HG03045 (cell line): Measurements from ENCODE around the gene ZPR1.
"Not testable (repeated sequence)": the region's sequence is repeated elsewhere in the genome, so short reads cannot be mapped to it uniquely, and the experiment has no call there.

ENCODE experiments used
- ATAC-seq: cut with Tn5 transposase; IDR thresholded peaks from one replicate; pipeline ENCODE4 v1.9.1; 2021; ENCODE audit warnings: mild to moderate bottlenecking, moderate library complexity; ENCODE audit not compliant: unreplicated experiment

ZPR1 gene

DNA sequence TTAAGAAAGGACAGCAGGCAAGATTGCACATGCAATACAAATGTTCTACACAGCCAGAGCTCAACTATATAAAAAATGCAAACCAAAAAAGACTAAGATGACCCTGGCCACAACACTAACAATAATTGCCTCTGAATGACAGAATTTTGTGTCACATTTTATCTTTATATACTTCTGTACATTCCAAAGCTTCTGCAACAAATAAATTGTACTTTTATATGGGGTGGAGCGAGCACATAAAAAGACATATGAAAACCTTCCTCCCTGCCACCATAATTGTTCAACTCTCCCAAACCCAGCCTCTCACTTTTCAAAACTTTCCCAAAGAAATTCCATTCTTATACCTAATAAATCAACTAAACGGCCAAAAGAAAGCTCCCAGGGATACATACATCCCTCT is 25.7 kb downstream of the ZPR1 start:
- no peak for ATAC-seq

DNA sequence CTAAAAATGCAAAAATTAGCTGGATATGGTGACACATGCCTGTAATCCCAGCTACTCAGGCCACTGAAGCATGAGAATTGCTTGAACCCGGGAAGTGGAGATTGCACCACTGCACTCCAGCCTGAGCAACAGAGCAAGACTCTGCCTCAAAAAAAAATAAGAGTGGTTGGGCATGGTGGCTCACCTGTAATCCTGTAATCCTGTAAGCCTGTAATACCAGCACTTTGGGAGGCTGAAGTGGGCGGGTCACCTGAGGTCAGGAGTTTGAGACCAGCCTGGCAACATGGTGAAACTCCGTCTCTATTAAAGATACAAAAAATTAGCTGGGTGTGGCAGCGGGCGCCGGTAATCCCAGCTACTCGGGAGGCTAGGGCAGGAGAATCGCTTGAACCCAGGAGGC is 31.8 kb downstream of the ZPR1 start:
- not testable (repeated sequence) for ATAC-seq

DNA sequence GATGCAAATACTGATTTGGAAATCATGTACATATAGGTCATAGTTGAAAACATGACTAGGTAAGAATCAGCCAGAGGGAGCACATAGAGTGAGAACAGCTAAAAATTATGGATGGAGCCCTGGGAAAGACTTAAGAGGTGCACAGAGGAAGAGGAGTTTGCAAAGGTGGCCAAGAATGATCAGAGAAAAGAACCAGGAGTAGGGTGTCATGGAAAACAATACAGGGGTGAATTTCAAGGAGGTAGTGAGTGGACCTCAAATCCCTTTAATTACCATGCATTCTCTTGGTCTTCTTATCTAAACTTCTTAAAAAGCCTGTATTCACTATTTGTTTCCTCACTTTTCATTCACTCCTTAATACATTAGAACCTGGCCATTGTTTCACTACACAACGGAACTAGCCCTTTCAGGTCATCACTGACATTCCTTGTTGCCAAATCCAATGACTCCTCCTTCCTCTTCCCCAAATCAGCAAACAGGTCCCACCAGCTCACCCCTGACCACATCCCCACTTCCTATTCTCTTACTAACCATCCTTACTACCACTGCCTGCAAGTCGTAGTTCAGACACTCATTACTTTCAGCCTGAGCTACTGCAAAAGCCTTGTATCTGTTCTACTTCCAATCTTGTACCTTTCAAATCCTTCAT is 37.6 kb downstream of the ZPR1 start:
- no peak for ATAC-seq

DNA sequence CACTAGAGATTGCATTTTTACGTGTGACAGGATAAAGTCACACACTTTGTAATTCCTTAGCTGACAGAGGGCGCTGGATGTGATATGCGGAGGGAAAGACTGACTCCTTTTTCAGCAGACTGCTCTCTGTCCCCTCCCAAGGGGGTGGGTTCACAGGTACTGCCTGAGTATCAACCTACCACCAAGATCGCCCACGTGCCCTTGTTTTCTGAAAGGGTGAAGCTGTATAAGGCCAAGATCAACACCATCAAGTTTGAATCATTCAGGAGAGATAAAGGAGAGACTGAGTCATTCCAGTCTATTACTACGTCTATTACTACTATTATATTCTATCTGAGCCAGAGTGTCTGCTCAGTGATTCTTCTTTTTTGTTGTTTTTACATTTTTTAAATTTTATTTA is 45.7 kb downstream of the ZPR1 start:
- ATAC-seq = no peak

DNA sequence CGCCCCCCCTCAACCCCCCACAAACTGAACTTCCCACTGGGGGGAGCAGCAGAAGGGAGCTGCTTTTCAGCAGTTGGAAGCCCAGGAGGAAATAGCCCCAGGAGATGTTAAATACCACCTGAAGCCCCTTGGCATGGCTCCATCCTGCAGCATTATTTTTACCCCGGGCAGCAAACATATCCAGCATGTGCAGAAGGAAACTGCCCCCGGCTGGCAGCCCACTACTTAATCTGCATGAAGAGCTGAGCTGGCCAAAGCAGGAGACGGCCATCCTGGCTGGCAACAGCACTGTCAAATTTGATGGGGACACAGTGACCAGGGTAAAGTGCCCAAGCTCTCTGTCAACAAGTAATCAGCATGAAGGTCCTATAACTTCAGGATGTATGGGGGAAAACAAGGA is 47.1 kb downstream of the ZPR1 start:
- ATAC-seq = no peak

DNA sequence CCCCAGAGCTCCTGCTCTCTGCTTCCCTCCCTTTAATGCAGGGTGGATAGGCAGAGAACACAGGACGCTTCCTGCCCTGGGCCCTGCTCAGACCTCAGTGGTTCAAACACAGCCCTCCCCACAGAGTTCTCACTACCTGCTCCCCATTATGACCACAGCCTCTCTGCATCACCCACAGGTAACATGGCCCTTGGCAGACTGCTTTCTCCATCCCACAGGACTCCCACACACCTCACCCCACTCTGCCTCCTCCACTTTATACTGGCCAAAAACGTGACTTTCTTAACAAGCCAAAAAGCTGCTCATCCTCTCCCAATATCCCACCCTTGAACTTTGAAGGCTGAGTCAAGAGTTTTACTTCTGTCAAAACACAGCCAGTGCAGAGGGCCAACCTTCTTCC is 48.8 kb downstream of the ZPR1 start:
- no peak for ATAC-seq

DNA sequence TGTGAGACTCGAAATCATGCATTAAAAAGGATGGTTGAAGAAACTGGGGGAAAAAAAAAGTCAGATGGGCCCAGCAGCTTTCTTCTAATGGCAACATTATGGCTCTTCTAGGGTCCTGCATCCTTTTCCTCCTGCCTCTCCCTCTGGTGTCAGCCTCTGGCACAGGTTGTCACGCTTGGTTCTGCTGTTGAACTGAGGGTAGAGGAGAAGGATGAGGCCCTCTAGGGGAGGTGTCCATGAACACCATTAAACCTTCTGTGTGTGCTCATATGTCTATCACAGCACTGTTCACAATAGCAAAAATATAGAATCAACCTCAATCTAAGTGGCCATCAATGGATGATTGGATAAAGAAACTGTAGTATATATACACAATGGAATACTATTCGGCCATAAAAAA is 51.1 kb downstream of the ZPR1 start:
- no peak for ATAC-seq

DNA sequence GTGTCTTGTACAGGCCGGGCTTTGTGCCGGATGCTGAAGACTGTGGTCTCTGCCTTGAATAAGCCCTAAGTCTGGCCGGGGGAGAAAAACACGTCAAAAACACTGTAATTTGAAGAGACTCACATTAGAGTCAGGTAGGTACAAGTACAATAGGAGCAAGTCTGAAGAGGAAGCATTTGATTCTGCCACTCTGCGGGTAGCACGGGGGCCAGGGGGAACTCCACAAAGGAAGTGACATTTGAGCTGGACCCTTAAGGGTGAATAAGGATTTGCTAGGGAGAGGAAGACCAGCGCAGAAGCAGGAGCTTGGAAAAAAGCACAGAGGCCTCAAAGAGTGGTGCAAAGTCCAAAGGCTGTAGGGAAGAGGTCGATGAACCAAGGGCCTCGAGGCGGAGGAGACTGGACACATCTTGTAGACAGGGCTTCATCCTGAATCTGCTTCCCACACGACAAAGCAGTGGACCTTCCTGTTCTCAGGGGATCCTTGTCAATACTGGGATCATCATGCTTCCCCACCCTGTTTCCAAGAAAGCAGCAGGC is 53.8 kb downstream of the ZPR1 start:
- ATAC-seq = no peak

DNA sequence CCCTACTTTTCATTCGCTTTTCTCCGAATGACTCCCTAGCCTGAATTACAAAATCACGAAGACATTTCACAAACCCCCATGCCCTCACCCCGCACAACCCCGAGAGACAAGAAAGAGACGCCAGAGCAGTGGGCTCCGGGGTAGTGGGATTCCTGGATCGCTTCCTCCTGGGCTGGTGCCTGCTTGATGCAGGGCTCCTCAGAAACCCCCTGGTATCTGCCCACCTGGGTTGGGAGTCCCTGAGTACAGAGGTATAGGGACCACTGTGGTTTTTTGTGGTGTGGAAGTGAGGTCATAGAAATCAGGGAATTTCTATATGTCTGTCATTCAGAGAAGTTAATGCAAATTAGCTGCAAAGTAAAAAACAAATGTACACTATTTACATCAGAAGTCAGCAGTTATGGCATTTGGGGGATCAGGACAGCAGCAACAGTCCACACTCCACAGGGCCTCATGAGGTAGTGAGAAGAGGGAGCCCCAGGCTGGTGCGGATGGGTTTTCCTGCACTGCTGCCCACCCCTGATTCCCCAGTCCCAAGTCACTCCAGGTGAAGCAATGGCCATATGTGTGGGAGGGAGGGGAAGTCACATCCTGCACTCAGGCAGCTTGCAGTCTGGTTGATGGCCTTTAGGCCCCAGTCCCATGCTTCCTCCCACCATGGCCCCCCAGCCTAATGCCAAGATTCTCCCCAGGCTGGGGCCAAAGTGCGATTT is 54.6 kb downstream of the ZPR1 start:
- peak; percentile 42 for ATAC-seq

DNA sequence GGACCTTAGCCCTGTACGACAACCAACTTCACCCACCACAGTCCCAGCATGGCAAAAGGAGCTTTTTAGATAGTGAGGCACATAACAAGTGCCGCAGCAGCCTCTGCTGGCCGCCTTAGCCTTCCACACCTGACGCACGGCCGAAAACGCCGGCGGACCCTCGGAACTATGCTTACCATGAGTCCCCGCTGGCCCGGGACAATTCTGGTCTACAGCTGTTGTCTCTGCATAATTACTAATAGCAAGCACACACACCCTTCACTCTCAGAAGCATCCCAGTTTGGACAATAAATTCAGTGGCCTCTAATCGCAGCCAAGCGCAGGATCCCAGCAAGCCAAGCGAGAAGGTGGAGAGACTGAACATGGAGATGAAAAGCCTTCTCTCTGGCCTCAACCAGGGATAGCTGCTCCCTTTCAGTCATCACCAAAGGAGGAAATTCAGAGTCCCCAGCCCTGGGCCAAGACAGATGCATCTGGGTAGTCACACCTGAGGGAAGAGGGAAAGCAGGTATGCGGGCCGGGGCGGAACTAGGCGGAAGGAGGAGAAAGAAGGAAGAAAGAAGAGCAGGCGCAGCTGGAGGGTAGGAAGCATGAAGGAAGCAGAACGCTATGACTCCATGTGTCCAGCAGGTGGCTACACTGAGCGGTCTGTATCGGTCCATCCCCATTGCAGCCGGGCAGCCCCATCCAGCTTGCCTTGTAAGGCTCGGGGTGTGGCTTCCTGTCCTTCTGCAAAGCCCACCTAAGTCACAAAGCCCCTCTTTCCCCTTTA is 55.4 kb downstream of the ZPR1 start:
- ATAC-seq = peak; percentile 68

DNA sequence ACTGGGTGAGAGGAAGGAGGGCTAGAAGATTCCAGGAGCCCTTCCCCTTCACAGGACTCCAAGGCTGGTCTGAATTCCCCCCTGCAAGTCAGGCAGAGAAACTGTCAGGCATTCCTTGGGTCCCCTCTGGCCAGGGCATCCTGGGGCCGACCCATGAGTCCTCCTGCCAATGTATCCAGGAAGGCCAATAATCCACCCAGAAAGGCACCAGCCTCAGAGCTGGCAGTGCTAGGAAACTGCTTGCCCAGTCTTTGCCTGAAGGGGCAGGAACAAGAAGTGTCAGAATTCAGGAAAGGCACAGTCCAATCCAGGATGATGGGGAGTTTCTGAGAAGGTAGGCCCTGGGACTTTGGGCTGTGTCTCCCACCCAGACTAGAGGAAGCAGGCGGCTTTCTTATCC is 56.0 kb downstream of the ZPR1 start:
- no peak for ATAC-seq

DNA sequence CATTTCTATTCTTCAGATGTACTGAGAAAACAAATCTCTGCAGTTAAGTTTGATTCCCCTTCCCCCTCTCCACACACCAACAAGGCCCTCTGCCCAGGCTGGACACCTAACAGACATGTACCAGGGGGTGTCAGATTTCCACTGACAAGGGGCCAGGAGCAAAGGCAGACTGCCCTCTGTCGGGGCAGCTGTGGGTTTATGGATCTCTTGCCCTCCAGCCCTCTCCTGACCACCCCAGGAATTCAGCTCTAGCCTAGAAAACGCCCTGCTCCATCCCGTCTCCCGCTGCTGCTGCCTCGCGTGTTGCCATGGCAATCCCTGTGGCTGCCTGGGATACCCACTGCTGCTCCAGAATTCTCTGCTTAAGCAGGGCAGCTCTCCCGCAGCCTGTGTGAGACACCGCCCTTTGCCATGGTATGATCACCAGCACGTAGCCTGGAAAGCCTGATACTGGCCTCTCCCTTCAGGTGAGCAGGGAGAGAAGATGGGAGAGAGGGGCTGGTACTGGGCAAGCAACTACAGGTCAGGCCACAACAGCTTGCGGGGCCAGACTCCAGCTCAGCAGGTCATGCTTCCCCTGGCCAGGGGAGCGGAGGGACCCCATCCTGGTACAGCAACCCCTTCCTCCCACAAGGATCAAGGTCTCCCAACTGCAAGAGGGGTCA is 56.6 kb downstream of the ZPR1 start:
- no peak for ATAC-seq

DNA sequence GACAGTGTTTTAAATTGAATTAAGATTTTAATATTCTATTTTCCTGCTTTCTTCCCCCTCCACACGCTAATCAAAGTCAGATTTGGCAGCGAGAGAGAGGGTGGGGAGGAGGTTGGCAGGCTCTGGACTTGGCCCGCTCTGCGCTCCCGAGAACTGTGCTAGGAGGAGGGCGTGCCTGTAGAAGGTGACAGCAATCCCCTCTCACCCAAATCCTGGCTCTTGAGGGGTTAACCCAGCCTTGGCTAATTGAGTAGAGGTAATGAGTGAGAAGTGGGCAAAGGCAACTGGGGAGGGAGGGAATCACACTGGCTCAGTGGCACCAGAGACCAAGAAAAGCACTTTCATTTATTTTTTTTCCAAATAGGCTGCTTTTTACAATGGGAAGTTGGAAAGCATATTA is 57.2 kb downstream of the ZPR1 start:
- ATAC-seq = no peak

DNA sequence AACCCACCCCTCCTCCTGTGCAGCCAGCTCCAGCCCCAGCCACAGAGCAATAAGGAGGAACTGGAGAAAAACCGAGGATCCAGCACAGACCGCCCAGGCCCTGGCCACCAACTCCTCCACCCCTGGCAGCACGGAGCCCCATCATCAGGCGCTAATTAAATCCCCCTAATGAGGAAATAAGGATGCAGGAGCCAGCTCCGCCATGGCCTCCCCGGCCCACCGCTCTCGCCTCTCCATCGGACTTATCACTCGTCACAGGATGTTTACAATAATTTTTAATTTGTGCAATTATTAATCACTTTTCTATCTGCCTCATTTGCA is 57.6 kb downstream of the ZPR1 start:
- ATAC-seq = no peak

DNA sequence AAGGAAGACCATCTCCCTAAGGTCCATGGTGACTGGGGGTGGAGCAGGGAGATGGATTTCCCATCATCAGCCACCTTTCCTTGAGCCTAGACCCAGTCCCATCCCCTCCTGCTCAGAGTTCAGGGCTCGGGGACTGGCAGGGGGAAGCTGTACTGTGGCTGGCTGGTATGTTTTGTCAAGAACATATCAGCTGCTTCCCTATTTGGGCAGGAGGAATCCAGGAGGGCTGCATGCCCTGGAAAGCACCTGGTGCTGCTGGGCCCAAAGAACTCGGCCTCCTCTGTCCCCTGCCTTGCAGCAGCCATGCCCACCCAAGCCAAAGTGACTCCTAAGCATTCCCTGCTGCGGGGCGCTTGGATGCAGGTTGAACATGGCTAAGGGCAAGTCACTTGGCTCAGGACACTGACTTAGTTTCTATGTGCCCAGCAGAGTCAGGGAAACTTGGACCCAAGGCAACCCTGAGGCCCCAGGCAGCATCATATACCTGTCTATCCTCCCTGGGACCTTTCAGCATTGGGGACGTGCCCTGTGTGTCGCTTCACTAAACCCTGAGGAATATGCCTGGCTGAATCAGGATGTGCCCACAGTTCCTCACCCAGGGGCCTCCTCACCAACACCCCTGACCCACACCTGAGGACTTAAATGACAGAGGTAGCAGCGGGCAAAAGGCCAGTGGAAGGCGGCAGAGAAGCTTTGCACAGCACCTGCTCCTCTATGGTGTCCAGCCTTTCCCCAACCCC is 58.2 kb downstream of the ZPR1 start:
- no peak for ATAC-seq

DNA sequence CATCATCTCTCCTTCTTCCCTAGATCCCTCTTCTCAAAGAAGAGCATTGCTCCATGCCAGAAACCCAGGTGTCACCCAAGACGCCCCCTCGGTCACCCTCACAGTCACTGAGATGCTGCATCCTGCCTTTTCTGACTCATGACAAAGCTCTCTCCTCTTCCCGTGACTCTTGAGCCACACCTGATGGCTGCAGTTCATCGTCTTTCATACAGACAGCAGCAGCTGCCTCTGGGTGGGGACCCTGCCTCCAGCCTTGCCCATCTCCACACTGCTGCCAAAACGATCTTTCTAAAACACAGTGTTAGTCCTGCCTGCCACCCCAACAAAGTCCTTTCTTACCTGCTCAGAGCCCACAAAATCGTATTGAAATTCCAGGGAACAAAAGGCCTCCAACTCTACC is 59.8 kb downstream of the ZPR1 start:
- no peak for ATAC-seq

DNA sequence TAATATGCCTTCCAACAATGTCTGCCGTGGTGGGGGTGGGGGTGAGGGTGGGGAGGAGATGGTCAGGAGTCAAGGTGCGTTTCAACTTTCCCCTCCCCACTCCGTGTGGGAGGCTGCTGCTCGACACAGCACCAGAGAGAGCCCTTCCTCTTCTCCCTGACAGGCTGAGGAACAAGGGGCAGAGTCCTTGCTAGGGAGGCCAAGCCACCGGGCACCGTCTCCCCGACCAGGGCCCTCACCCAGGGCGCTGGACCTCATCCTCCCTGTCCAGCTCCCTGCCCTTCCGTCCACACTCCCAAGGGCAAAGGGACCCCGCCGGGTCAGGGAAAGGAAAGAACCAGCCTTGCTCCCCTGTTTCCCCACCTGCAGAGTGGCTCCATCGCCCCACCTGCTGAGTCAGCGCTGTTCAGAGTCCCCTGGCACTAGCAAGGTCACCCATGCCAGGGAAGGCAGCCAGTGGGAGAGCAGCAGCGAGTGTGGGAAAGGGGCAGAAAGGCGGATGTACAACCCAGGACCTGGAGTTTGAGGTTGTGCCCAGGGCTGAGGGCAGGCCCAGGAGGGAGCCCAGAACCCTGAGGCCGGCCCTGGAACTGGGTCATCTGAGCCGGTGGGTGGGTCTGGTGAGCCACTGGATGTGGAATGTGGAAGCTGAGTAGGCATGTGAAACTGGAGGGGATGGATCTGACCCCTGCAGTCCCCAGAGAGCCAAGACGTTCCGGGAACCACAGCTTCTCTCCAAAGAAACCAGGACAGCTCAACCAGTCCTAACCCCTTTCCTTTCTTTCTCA is 62.2 kb downstream of the ZPR1 start:
- ATAC-seq = no peak

DNA sequence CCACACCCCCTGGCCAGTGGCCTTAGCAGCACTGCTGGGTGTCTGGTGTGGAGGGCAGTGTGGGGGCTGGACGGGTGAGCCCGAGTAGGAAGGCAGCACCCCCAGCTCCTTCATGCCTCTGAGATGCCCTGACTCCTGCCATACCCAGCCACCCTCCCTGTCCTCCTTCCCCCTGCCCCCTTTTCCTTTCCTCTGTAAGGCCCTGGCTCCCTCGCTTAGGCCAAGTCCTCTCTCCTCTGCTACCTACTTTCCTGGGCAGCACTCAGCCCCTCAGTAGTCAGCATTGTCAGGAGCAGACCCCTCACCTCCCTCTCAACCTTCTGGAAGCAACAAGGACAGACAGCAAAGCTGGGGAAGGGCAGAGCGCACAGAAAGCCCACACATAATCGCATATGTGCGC is 63.0 kb downstream of the ZPR1 start:
- no peak for ATAC-seq
